BE2C (cell line): ENCODE measurements around the gene BCL11A.
A peak's percentile ranks its signal among the peaks of the same experiment; 100 is the strongest.

Experiments used
- DNase-seq: peaks from one replicate; pipeline ENCODE4 v3.0.0-alpha.2; 2020
- H3K27me3 ChIP-seq: fragments of 250-450 bp; sonication (Bioruptor Pico); 2 replicates; pipeline ENCODE4 v1.5.1; 2020; ENCODE audit warnings: mild to moderate bottlenecking
- H3K36me3 ChIP-seq: fragments of 250-450 bp; sonication (Bioruptor Pico); 2 replicates; pipeline ENCODE4 v1.5.1; 2020; ENCODE audit warnings: mild to moderate bottlenecking
- H3K4me1 ChIP-seq: fragments of 250-450 bp; sonication (Bioruptor Pico); 2 replicates; pipeline ENCODE4 v1.5.1; 2020
- H3K4me3 ChIP-seq: 2 replicates; pipeline ENCODE4 v1.5.1; 2011; ENCODE audit warnings: low read depth, low read length
- H3K9me3 ChIP-seq: fragments of 250-450 bp; sonication (Bioruptor Pico); 2 replicates; pipeline ENCODE4 v1.5.1; 2020
- TF ChIP-seq, protein P1 (sequence below): IDR thresholded peaks from 2 replicates; pipeline ENCODE4 v1.5.1; 2012; ENCODE audit warnings: mild to moderate bottlenecking, low read depth, low read length

Gene BCL11A

DNA sequence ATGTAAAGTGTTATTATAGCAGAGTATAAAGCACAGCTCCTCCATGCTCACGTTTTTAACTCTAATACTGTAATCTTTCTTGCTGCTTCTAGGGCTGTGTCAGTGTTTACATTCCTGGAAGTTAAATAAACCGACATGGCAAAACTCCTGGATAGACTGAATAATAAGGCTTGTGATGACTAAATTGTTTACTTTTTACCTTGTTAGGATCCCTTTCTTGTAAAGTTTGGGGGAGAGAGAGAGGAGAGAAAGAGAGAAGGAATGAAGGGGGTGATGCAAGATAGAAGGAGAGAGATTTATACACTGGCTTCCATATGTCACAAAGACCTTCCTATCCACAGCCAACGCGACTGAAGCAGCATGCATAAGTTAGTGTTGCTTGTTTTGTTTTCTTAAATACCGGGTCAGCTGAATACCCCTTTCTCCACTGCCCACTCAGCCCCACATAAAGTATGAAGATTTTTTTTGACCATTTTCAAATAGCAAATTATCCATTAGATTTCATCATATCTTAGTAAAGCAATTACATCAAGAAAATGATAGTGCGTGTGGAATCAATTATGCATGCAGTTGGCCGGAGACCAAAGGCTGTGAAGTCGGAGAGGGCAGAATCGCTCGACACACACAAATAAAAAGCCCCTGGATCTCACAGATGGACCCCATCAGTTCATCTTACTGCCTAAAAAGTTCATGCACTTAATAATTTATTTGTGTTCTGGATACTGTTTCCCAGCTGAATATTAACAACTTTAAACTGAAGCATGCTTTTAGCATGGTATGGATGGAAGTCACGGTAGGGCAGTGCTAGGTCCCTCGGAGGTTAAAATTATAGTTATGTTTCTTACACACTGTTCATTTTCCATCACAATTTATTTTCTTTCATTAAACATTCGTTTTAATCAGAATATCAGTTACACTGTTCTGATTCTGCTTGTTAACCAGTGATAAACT lies 20.1 kb downstream of the BCL11A start:
- peaks cover 4% of the 10 kb centered on the region; the same call in 1 of the 2 replicates for H3K36me3 ChIP-seq
- no peaks in the 10 kb centered on the region for H3K27me3 ChIP-seq
- H3K9me3 ChIP-seq: no peaks in the 10 kb centered on the region
- peak overlapping the region; percentile 23 for H3K4me3 ChIP-seq
- DNase-seq: peak; percentile 29
- H3K4me1 ChIP-seq: peaks cover 13% of the 10 kb centered on the region
- TF ChIP-seq, protein P1, sequence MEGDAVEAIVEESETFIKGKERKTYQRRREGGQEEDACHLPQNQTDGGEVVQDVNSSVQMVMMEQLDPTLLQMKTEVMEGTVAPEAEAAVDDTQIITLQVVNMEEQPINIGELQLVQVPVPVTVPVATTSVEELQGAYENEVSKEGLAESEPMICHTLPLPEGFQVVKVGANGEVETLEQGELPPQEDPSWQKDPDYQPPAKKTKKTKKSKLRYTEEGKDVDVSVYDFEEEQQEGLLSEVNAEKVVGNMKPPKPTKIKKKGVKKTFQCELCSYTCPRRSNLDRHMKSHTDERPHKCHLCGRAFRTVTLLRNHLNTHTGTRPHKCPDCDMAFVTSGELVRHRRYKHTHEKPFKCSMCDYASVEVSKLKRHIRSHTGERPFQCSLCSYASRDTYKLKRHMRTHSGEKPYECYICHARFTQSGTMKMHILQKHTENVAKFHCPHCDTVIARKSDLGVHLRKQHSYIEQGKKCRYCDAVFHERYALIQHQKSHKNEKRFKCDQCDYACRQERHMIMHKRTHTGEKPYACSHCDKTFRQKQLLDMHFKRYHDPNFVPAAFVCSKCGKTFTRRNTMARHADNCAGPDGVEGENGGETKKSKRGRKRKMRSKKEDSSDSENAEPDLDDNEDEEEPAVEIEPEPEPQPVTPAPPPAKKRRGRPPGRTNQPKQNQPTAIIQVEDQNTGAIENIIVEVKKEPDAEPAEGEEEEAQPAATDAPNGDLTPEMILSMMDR: no peak

GRCh38 chr2:60532421-60532820 lies 21.0 kb downstream of the BCL11A start:
- H3K4me1 ChIP-seq: peaks cover 13% of the 10 kb centered on the region
- H3K9me3 ChIP-seq: no peaks in the 10 kb centered on the region
- H3K27me3 ChIP-seq: no peaks in the 10 kb centered on the region
- DNase-seq: no peak
- H3K36me3 ChIP-seq: no peaks in the 10 kb centered on the region; the same call in 1 of the 2 replicates
- TF ChIP-seq, protein P1: no peak
- H3K4me3 ChIP-seq: no peak overlapping the region

DNA sequence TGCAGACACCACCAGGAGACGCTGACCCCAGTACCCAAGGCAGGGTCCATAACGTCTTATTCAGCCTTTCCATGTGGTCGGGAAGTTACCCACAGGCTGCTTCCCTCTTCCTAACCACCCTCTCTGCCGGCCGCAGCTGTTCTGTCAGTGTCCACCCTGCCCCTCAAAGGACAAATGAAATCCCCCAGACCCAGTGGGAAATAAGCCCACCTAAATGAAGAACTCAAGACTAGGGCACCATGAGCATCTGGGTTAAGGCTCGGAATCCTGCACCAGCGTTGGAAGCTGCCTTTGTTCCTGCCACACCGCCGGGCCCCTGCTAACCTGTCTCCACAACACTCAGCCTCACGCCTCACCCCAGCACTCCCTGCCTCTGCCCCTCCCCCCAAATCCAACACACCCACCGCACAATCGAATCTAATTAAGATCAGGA lies 21.7 kb downstream of the BCL11A start:
- TF ChIP-seq, protein P1: no peak
- H3K4me3 ChIP-seq: peak overlapping the region; percentile 25; the same call in 1 of the 2 replicates
- peaks cover 13% of the 10 kb centered on the region for H3K4me1 ChIP-seq
- DNase-seq: no peak
- no peaks in the 10 kb centered on the region for H3K9me3 ChIP-seq
- H3K36me3 ChIP-seq: no peaks in the 10 kb centered on the region; the same call in 1 of the 2 replicates
- no peaks in the 10 kb centered on the region for H3K27me3 ChIP-seq

GRCh38 chr2:60530660-60531281 lies 22.7 kb downstream of the BCL11A start:
- TF ChIP-seq, protein P1: no peak
- H3K27me3 ChIP-seq: no peaks in the 10 kb centered on the region
- H3K36me3 ChIP-seq: no peaks in the 10 kb centered on the region
- H3K4me3 ChIP-seq: peak overlapping the region; percentile 25
- peaks cover 13% of the 10 kb centered on the region for H3K4me1 ChIP-seq
- peak; percentile 86 for DNase-seq
- no peaks in the 10 kb centered on the region for H3K9me3 ChIP-seq

GRCh38 chr2:60529785-60530627 lies 23.4 kb downstream of the BCL11A start:
- TF ChIP-seq, protein P1: no peak
- H3K27me3 ChIP-seq: no peaks in the 10 kb centered on the region
- H3K36me3 ChIP-seq: no peaks in the 10 kb centered on the region
- peak overlapping the region; percentile 25 for H3K4me3 ChIP-seq
- H3K9me3 ChIP-seq: no peaks in the 10 kb centered on the region
- DNase-seq: no peak
- H3K4me1 ChIP-seq: peaks cover 13% of the 10 kb centered on the region
